Loucy (cell line): ENCODE results near the gene CYP2J2.

ENCODE experiments used
- CTCF ChIP-seq: fragments of 200-600 bp; sonication (generic); conservative IDR thresholded peaks from 2 replicates; pipeline ENCODE4 v1.5.1; 2014; ENCODE audit warnings: mild to moderate bottlenecking, antibody characterized with exemption, low read length
- EZH2phosphoT487 ChIP-seq: fragments of 200-600 bp; IDR thresholded peaks from 2 replicates; pipeline ENCODE4 v1.6.1; 2018; ENCODE audit warnings: antibody characterized with exemption, mild to moderate bottlenecking, moderate library complexity, borderline replicate concordance

- TF ChIP-seq CTCF: no peak
- TF ChIP-seq EZH2phosphoT487: no peak
Measured at GRCh38 chr1:59967141-59967697, 40.6 kb upstream of the CYP2J2 start.
